Gastroesophageal sphincter (tissue), 4 donors: ENCODE results near the gene SLC44A4. TPM values are rescaled to one million over a fixed set of nuclear protein-coding genes. Genes with fewer than 3 reads are reported as not detected.

Source experiments
- ATAC-seq: fragments of 150-250 bp; one replicate; pipeline ENCODE4 v1.9.1; 2016; ENCODE audit warnings: mild to moderate bottlenecking, moderate library complexity
- H3K27ac ChIP-seq, 4 donors: fragments of 200-600 bp; sonication (generic) in 3 of 4; 1 replicate in 3 of 4; 2 replicates in 1 of 4; pipeline ENCODE4 v1.5.1; 2016 to 2019
- H3K27me3 ChIP-seq: fragments of 200-600 bp; sonication (generic); one replicate; pipeline ENCODE4 v1.5.1; 2019
- H3K36me3 ChIP-seq, 2 donors: fragments of 200-600 bp; sonication (generic); one replicate each; pipeline ENCODE4 v1.5.1; 2019; ENCODE audit warnings: control low read depth in 1 of 2
- H3K4me1 ChIP-seq, 3 donors: fragments of 200-600 bp; sonication (generic); 1 replicate in 2 of 3; 2 replicates in 1 of 3; pipeline ENCODE4 v1.5.1; 2016 to 2019; ENCODE audit warnings: control low read depth in 2 of 3
- H3K4me3 ChIP-seq, 2 donors: fragments of 200-600 bp; sonication (generic); one replicate each; pipeline ENCODE4 v1.5.1; 2019; ENCODE audit warnings: mild to moderate bottlenecking in 1 of 2, moderate library complexity in 1 of 2
- H3K9me3 ChIP-seq, 3 donors: fragments of 200-600 bp; sonication (generic); one replicate each; pipeline ENCODE4 v1.5.1; 2017 to 2019; ENCODE audit warnings: control low read depth in 2 of 3
- CTCF ChIP-seq, 4 experiments: fragments of 200-600 bp in 2 of 4; fragments of 450-650 bp in 2 of 4; sonication (generic) in 1 of 4; IDR thresholded peaks; one replicate each; pipeline ENCODE4 v1.5.1; 2017 to 2019; ENCODE audit warnings: antibody characterized with exemption in 4 of 4, mild to moderate bottlenecking in 2 of 4, moderate library complexity in 2 of 4
- EP300 ChIP-seq: sonication (generic); formaldehyde crosslinking; IDR thresholded peaks from one replicate; pipeline ENCODE4 v1.6.1; 2017; ENCODE audit warnings: antibody characterized with exemption, mild to moderate bottlenecking
- POLR2A ChIP-seq, 2 donors: fragments of 450-650 bp; IDR thresholded peaks; one replicate each; pipeline ENCODE4 v1.6.1; 2017; ENCODE audit warnings: antibody characterized with exemption in 2 of 2, mild to moderate bottlenecking in 2 of 2, moderate library complexity in 1 of 2
- POLR2AphosphoS5 ChIP-seq: sonication (generic); formaldehyde crosslinking; IDR thresholded peaks from one replicate; pipeline ENCODE4 v1.6.1; 2017; ENCODE audit warnings: antibody characterized with exemption
- WGBS, 2 donors: methylation state at CpG; one replicate each; pipeline ENCODE4 v1.1.5; 2018; ENCODE audit warnings: low coverage in 1 of 2; 5-methylcytosine and 5-hydroxymethylcytosine counted together
- total RNA-seq, 4 donors: library from RNA; depleted of rRNA; stranded (reverse); fragments of >200 nt; gene quantifications; one replicate each; pipeline ENCODE4 v1.1.0, GENCODE V29; 2016

Gene SLC44A4
- total RNA-seq, 4 donors from 2014 or later: 1.1 to 4.5 TPM; not detected in 2

DNA sequence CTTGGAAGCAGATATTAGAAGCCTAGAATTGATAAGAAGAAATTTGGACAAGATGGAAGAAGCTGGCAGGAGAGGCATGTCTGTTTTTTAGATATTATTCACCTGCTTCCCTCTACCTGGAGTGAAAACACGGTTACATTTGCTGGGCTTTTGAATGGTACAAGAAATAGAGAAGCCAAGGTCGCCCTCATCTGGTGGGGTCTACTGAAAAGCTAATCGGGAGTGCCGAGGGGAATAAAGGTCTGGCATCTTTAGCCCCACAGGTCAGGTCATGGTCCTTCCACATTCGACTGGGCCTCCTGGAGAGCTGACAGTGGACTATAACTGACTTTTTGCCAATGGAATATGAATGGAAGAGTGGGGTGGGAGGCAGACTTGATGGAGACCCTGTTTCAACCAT is 44.1 kb upstream of the SLC44A4 start:
- no peaks in the 10 kb centered on the region for H3K4me1 ChIP-seq

GRCh38 chr6:31920811-31921210 is 42.0 kb upstream of the SLC44A4 start:
- 17 to 43% methylated on average over 1 of the region's 2 CpGs for WGBS, 2 donors
- Histone ChIP-seq H3K4me1 (no peaks in the 10 kb centered on the region), H3K27ac (no peak overlapping the region), H3K4me3 (no peak overlapping the region), H3K36me3 (no peaks in the 10 kb centered on the region), H3K9me3 (no peaks in the 10 kb centered on the region), H3K27me3 (no peaks in the 10 kb centered on the region)
- no peak for ATAC-seq
- TF ChIP-seq EP300 (no peak), POLR2AphosphoS5 (no peak), POLR2A (IDR thresholded peaks at IDR 0.05) (no peak), CTCF (IDR thresholded peaks at IDR 0.05) (no peak)

More for the DNA sequence above, 44.1 kb upstream of the SLC44A4 start:
- Histone ChIP-seq H3K36me3 (no peaks in the 10 kb centered on the region), H3K9me3 (no peaks in the 10 kb centered on the region), H3K4me3 (no peak overlapping the region), H3K27me3 (no peaks in the 10 kb centered on the region), H3K27ac (no peak overlapping the region)
- 3 to 15% methylated on average over 4 to 5 of the region's 5 CpGs for WGBS, 2 donors
- no peak for TF ChIP-seq POLR2AphosphoS5
- peak in 1 of 4 experiments; percentile 15 for TF ChIP-seq CTCF (IDR thresholded peaks at IDR 0.05)
- ATAC-seq: no peak

GRCh38 chr6:31919624-31920303 is 41.0 kb upstream of the SLC44A4 start:
- TF ChIP-seq CTCF (IDR thresholded peaks at IDR 0.05) (no peak), POLR2A (IDR thresholded peaks at IDR 0.05) (no peak), EP300 (no peak), POLR2AphosphoS5 (no peak)
- Histone ChIP-seq H3K36me3 (no peaks in the 10 kb centered on the region), H3K27me3 (no peaks in the 10 kb centered on the region), H3K4me3 (no peak overlapping the region), H3K4me1 (no peaks in the 10 kb centered on the region), H3K9me3 (no peaks in the 10 kb centered on the region), H3K27ac (no peak overlapping the region)
- WGBS, 2 donors: 65 to 83% methylated on average over 4 to 5 of the region's 6 CpGs
- ATAC-seq: no peak

DNA sequence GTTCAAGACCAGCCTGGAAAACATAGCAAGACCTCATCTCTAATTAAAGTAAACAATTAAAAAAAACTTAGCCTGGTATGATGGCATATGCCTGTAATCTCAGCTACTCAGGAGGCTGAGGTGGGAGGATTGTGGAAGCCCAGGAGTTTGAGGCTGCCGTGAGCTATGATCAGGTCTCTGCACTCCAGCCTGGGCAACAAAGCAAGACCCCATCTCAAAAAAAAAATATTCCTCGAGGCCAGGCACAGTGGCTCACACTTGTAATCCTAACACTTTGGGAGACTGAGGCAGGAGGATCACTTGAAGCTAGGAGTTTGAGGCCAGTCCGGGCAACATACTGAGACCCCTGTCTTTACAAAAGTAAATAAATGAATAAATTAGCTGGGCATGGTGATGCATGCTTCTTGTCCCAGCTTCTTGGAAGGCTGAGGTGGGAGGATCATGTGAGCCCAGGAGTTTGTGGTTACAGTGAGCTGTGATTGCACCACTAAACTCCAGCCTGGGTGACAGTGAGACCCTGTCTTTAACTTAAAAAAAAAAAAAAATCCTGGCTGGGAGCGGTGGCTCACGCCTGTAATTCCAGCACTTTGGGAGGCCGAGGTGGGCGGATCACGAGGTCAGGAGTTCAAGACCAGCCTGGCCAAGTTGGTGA is 39.4 kb upstream of the SLC44A4 start:
- Histone ChIP-seq H3K36me3 (no peaks in the 10 kb centered on the region), H3K4me1 (no peaks in the 10 kb centered on the region), H3K27ac (no peak overlapping the region), H3K4me3 (no peak overlapping the region), H3K27me3 (no peaks in the 10 kb centered on the region), H3K9me3 (no peaks in the 10 kb centered on the region)
- TF ChIP-seq CTCF (IDR thresholded peaks at IDR 0.05) (no peak), EP300 (no peak), POLR2AphosphoS5 (no peak), POLR2A (IDR thresholded peaks at IDR 0.05) (no peak)
- WGBS, 2 donors: 59 to 77% methylated on average over 4 to 8 of the region's 8 CpGs
- ATAC-seq: no peak

DNA sequence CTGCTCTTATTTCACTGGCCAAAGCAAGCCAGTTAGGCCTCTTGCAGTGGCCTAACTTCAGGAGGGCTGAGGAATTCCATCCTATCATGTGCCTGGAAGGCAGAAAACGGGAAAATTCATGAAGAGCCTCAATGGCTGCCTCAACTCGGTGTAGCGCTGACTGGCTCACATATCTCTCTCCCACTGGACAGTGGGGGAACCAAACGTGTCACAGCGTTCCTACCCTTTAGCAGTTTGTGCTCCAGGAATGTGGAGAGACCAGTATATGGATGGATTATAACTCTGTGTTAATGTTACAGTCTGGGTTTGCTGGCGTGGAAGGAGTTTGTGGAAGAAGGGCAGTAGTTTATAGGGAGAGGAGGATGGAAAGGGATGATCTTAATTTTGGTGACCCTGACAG is 37.0 kb upstream of the SLC44A4 start:
- Histone ChIP-seq H3K36me3 (no peaks in the 10 kb centered on the region), H3K9me3 (no peaks in the 10 kb centered on the region), H3K27me3 (no peaks in the 10 kb centered on the region), H3K4me1 (no peaks in the 10 kb centered on the region), H3K27ac (no peak overlapping the region), H3K4me3 (no peak overlapping the region)
- 84 to 100% methylated on average over 1 to 4 of the region's 6 CpGs for WGBS, 2 donors
- TF ChIP-seq POLR2AphosphoS5: no peak
- no peak for TF ChIP-seq EP300
- TF ChIP-seq CTCF (IDR thresholded peaks at IDR 0.05): no peak
- TF ChIP-seq POLR2A (IDR thresholded peaks at IDR 0.05): no peak
- no peak for ATAC-seq
